K562 (cell line): Measurements from ENCODE around the gene FUT8. TPM values are rescaled to one million over a fixed set of nuclear protein-coding genes. Genes with fewer than 3 reads are reported as not detected.

Experiments used
- ATAC-seq: fragments of 200-7000 bp; cut with Tn5 transposase; 3 replicates; pipeline ENCODE4 v1.9.1; 2020; ENCODE audit warnings: moderate library complexity
- BruUV-seq: library from RNA; stranded (reverse); fragments of 400-500 nt; replicated peaks from 2 replicates; lab custom pipeline; 2021; lab: Mats Ljungman, UMichigan
- CTCF ChIA-PET: fragments of 300-600 bp; formaldehyde crosslinking; extraction: SDS; loops from one replicate; lab custom pipeline; 2021; ENCODE audit warnings: low intra/inter-chr PET ratio; lab: Yijun Ruan, JAX
- POLR2A ChIA-PET: fragments of 300-600, 350-650 bp; sonication (Branson Sonifier 250); formaldehyde crosslinking; extraction: SDS; loops from one replicate; lab custom pipeline; 2021; ENCODE audit warnings: antibody characterized with exemption, inconsistent platforms; lab: Yijun Ruan, JAX
- DNase-seq, 4 experiments: peaks; one replicate each; pipeline versions ENCODE4 v3.0.0 to v3.0.0-alpha.2; 2011 to 2018; ENCODE audit warnings: low spot score in 3 of 4, mixed read lengths in 3 of 4; ENCODE audit errors: extremely low read depth in 1 of 4
- FAIRE-seq: peaks from 2 replicates; lab custom pipeline; 2011; peaks lifted over from hg19 to GRCh38; lab: Jason Lieb, UNC
- H2AFZ ChIP-seq: 2 replicates; pipeline ENCODE4 v1.6.0; 2011; ENCODE audit warnings: low read depth, low read length, control low read depth, inconsistent platforms
- H3K27ac ChIP-seq: fragments of 200-600 bp; 3 replicates; pipeline ENCODE4 v1.8.0; 2011; ENCODE audit warnings: low read depth, mild to moderate bottlenecking, control low read depth, inconsistent platforms, low read length, moderate library complexity, mixed read lengths; ENCODE audit errors: extremely low read depth
- H3K27me3 ChIP-seq, 2 experiments: fragments of 300-600 bp in 1 of 2; 2 replicates in 1 of 2; 3 replicates in 1 of 2; pipeline versions ENCODE4 v1.6.0 to v1.8.0; 2011; ENCODE audit warnings: inconsistent platforms in 2 of 2, low read length in 2 of 2, mild to moderate bottlenecking in 1 of 2, mixed read lengths in 1 of 2, moderate library complexity in 1 of 2; ENCODE audit not compliant: control insufficient read depth in 2 of 2, insufficient read depth in 2 of 2
- H3K36me3 ChIP-seq: fragments of 300-600 bp; 3 replicates; pipeline ENCODE4 v1.8.0; 2011; ENCODE audit warnings: mild to moderate bottlenecking, low read length, inconsistent platforms; ENCODE audit not compliant: control insufficient read depth, insufficient read depth
- H3K4me1 ChIP-seq, 2 experiments: fragments of 200-600 bp in 1 of 2; replicated peaks in 1 of 2; 2 replicates in 1 of 2; 3 replicates in 1 of 2; pipeline versions ENCODE4 v1.5.1 to v1.8.0; 2011; ENCODE audit warnings: inconsistent platforms in 2 of 2, low read length in 2 of 2, mild to moderate bottlenecking in 1 of 2, mixed read lengths in 1 of 2, moderate library complexity in 1 of 2; ENCODE audit not compliant: control insufficient read depth in 2 of 2, insufficient read depth in 2 of 2
- H3K4me2 ChIP-seq: 2 replicates; pipeline ENCODE4 v1.6.1; 2011; ENCODE audit warnings: low read length, control low read depth, inconsistent platforms, mixed read lengths; ENCODE audit not compliant: insufficient read depth
- H3K4me3 ChIP-seq: fragments of 200-600 bp; sonication (generic), shearing (Covaris generic); 2 replicates; pipeline ENCODE4 v1.5.1; 2016; ENCODE audit warnings: control low read depth, inconsistent platforms
- H3K79me2 ChIP-seq: fragments of 200-600 bp; 3 replicates; pipeline ENCODE4 v1.8.0; 2011; ENCODE audit warnings: low read length, inconsistent platforms; ENCODE audit not compliant: control insufficient read depth, insufficient read depth
- H3K9ac ChIP-seq, 2 experiments: 2 replicates each; pipeline versions ENCODE4 v1.6.0 to v1.6.1; 2011; ENCODE audit warnings: low read depth in 2 of 2, low read length in 2 of 2, control low read depth in 1 of 2, inconsistent platforms in 1 of 2, mild to moderate bottlenecking in 1 of 2, mixed read lengths in 1 of 2; ENCODE audit not compliant: insufficient read depth in 1 of 2
- H3K9me1 ChIP-seq: one replicate; pipeline ENCODE4 v1.6.0; 2011; ENCODE audit warnings: inconsistent platforms, mild to moderate bottlenecking, low read length, moderate library complexity; ENCODE audit not compliant: control insufficient read depth, insufficient read depth
- H3K9me3 ChIP-seq: replicated peaks from 2 replicates; pipeline ENCODE4 v1.5.1; 2011; ENCODE audit warnings: low read depth, low read length, inconsistent platforms; ENCODE audit not compliant: control insufficient read depth, insufficient read depth
- H4K20me1 ChIP-seq: replicated peaks from 2 replicates; pipeline ENCODE4 v1.6.1; 2011; ENCODE audit warnings: low read length, inconsistent platforms, mixed read lengths; ENCODE audit not compliant: control insufficient read depth, insufficient read depth
- DIDO1 ChIP-seq: fragments of 450-650 bp; IDR thresholded peaks from 2 replicates; pipeline ENCODE4 v1.6.1; 2016; ENCODE audit warnings: low read depth, missing biosample characterization, missing genetic modification characterization
- EHMT2 ChIP-seq: fragments of 450-650 bp; IDR thresholded peaks from 2 replicates; pipeline ENCODE4 v1.6.1; 2018; ENCODE audit warnings: antibody characterized with exemption
- HDGF ChIP-seq: fragments of 450-650 bp; IDR thresholded peaks from 2 replicates; pipeline ENCODE4 v1.6.1; 2016
- HNRNPL ChIP-seq: fragments of 200-400 bp; formaldehyde crosslinking; IDR thresholded peaks from 2 replicates; pipeline ENCODE4 v1.6.1; 2017; ENCODE audit warnings: low read depth, mild to moderate bottlenecking, low read length
- KLF10 ChIP-seq: fragments of 250-450 bp; sonication (Bioruptor Pico); IDR thresholded peaks from 2 replicates; pipeline ENCODE4 v1.6.1; 2021; ENCODE audit warnings: matching md5 sums
- MTA3 ChIP-seq: fragments of 450-650 bp; formaldehyde crosslinking; IDR thresholded peaks from 2 replicates; pipeline ENCODE4 v1.6.1; 2017; ENCODE audit warnings: mild to moderate bottlenecking, borderline replicate concordance
- NFIC ChIP-seq: fragments of 450-650 bp; IDR thresholded peaks from 2 replicates; pipeline ENCODE4 v1.6.1; 2017; ENCODE audit warnings: mild to moderate bottlenecking, inconsistent platforms
- RAD21 ChIP-seq, 2 experiments: fragments of 250-450 bp in 1 of 2; fragments of 450-650 bp in 1 of 2; sonication (Bioruptor Pico) in 1 of 2; formaldehyde crosslinking in 1 of 2; IDR thresholded peaks in 1 of 2; conservative IDR thresholded peaks in 1 of 2; 2 replicates each; pipeline versions ENCODE4 v1.4.0 to v1.8.0; 2020 to 2022; ENCODE audit warnings: mild to moderate bottlenecking in 2 of 2, moderate library complexity in 1 of 2
- SAP30 ChIP-seq: fragments of 200-600 bp; sonication (generic); IDR thresholded peaks from 2 replicates; pipeline ENCODE4 v1.6.1; 2012; ENCODE audit warnings: borderline replicate concordance, low read depth, mild to moderate bottlenecking, moderate library complexity, low read length, control low read depth, inconsistent platforms; ENCODE audit not compliant: insufficient read depth, poor library complexity, severe bottlenecking
- ZNF431 ChIP-seq: sonication (generic); formaldehyde crosslinking; IDR thresholded peaks from 2 replicates; pipeline ENCODE4 v1.8.0; 2022; ENCODE audit warnings: mild to moderate bottlenecking, missing genetic modification reagents
- ZNF444 ChIP-seq: fragments of 250-450 bp; sonication (Bioruptor Pico); IDR thresholded peaks from 2 replicates; pipeline ENCODE4 v1.4.0; 2020; ENCODE audit warnings: mild to moderate bottlenecking, moderate library complexity
- WGBS: fragments of 100-300 bp; shearing (Covaris generic); methylation state at CpG from one replicate; pipeline ENCODE4 v1.1.6; 2016; ENCODE audit warnings: low coverage, mixed read lengths; ENCODE audit not compliant: insufficient coverage; ENCODE audit errors: missing lambda C conversion rate; 5-methylcytosine and 5-hydroxymethylcytosine counted together
- in situ Hi-C: fragments of 300-500 bp; cut with MboI; formaldehyde crosslinking; loops from 4 replicates; pipeline ENCODE4 v1.15.0; 2018; ENCODE audit warnings: inconsistent platforms, mixed read lengths
- intact Hi-C: fragments of 100-400 bp; cut with micrococcal nuclease; formaldehyde crosslinking; loops from 2 replicates; pipeline ENCODE4 v1.14.2; 2022
- polyA plus RNA-seq, 8 experiments: library from polyadenylated mRNA; depleted of rRNA in 4 of 8; stranded (reverse) in 5 of 8; unstranded in 3 of 8; fragments of >200 nt; fragmentation: Nextera tagmentation in 2 of 8; fragmentation: Illumina TruSeq in 1 of 8; extraction: Ambion mirVana in 2 of 8; extraction: Trizol in 1 of 8; gene quantifications; 2 replicates each; pipeline versions ENCODE4 v1.2.1 to v1.2.3, GENCODE V29; 2011 to 2014; ENCODE audit warnings: inconsistent platforms in 1 of 8, missing spikeins in 1 of 8
- total RNA-seq, 7 experiments: library from RNA; depleted of rRNA in 6 of 7; stranded (reverse); fragments of >200 nt in 6 of 7; fragmentation: Illumina TruSeq in 2 of 7; extraction: Trizol in 2 of 7; gene quantifications; 2 replicates each; pipeline versions ENCODE4 v1.2.1 to v1.2.3, GENCODE V29; 2011 to 2021; ENCODE audit warnings: low replicate concordance in 1 of 7
- TF ChIP-seq, protein P1 (sequence below): sonication (generic); formaldehyde crosslinking; IDR thresholded peaks from 2 replicates; pipeline ENCODE4 v1.8.0; 2022; ENCODE audit warnings: missing genetic modification reagents, mild to moderate bottlenecking, borderline replicate concordance
- TF ChIP-seq, protein P2 (sequence below): fragments of 450-650 bp; IDR thresholded peaks from 2 replicates; pipeline ENCODE4 v1.6.1; 2016; ENCODE audit warnings: antibody characterized with exemption
- TF ChIP-seq, protein P3 (sequence below): sonication (generic); formaldehyde crosslinking; IDR thresholded peaks from 2 replicates; pipeline ENCODE4 v1.9.0; 2022; ENCODE audit warnings: mild to moderate bottlenecking, missing genetic modification reagents
- TF ChIP-seq, protein P4 (sequence below): sonication (generic); formaldehyde crosslinking; IDR thresholded peaks from 2 replicates; pipeline ENCODE4 v1.9.0; 2022; ENCODE audit warnings: mild to moderate bottlenecking, missing genetic modification reagents
- TF ChIP-seq, protein P5 (sequence below): sonication (generic); formaldehyde crosslinking; IDR thresholded peaks from 2 replicates; pipeline ENCODE4 v1.8.0; 2023; ENCODE audit warnings: mild to moderate bottlenecking, missing genetic modification reagents

The FUT8 gene
- total and polyA plus RNA-seq, 9 of the 15 experiments (the other 6 are each of a cell fraction or from before 2014, with no cell fraction given), result 4.1 to 15.2 (median 7.8) TPM

DNA sequence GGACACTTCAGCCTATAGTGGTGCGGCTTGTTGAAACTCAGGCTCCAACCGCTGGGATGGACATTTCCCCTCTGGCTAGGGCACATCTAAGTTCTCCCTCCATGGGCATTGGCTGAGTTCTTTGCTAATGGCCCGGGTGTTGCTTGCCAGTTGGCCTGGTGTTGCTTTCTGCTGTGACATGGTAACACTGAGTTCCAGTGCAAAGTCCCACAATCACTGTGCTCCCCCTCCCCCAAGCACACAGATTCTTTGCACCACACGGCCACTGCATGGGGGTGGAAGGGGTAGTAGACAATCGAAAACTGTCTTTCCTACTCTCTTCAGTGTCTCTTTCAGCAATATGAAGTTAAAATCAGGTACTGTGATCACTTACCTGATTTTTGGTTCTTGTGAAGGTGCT lies 308.2 kb downstream of the FUT8 start (continued):
- TF ChIP-seq, protein P1, sequence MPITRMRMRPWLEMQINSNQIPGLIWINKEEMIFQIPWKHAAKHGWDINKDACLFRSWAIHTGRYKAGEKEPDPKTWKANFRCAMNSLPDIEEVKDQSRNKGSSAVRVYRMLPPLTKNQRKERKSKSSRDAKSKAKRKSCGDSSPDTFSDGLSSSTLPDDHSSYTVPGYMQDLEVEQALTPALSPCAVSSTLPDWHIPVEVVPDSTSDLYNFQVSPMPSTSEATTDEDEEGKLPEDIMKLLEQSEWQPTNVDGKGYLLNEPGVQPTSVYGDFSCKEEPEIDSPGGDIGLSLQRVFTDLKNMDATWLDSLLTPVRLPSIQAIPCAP, result no peak

DNA sequence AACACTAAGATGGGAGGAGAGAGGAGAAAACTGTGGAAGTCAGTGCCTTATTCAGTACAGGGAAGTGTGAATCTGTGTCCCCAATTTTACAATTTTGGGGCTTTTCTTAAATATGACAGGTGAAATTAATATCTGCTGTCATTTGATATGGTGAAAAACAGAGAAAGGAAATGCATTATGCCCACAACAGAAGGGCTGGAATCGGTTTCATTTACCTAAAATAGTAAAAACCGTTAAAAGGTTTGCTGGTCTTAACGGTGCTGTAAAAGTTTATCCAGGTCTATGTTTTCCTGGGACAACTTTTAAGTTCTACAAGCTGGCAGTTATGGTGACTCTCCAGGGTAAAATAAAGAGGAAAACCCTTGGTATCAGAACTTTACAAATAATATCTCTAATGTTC lies 310.8 kb downstream of the FUT8 start:
- Histone ChIP-seq H3K9me1 (no peaks in the 10 kb centered on the region), H3K4me2 (no peak overlapping the region), H3K9ac (no peak overlapping the region), H4K20me1 (no peaks in the 10 kb centered on the region)
- CTCF ChIA-PET, result no interaction called here
- in situ Hi-C loops, result no loop called here
- DNase-seq, result no peak
- TF ChIP-seq EHMT2, result no peak
- TF ChIP-seq, protein P2, sequence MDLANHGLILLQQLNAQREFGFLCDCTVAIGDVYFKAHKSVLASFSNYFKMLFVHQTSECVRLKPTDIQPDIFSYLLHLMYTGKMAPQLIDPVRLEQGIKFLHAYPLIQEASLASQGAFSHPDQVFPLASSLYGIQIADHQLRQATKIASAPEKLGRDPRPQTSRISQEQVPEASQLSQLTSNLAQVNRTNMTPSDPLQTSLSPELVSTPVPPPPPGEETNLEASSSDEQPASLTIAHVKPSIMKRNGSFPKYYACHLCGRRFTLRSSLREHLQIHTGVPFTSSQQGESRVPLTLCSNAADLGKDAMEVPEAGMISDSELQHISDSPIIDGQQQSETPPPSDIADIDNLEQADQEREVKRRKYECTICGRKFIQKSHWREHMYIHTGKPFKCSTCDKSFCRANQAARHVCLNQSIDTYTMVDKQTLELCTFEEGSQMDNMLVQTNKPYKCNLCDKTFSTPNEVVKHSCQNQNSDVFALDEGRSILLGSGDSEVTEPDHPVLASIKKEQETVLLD, result no peak
- TF ChIP-seq NFIC, result no peak
- TF ChIP-seq HDGF, result no peak
- TF ChIP-seq, protein P3, sequence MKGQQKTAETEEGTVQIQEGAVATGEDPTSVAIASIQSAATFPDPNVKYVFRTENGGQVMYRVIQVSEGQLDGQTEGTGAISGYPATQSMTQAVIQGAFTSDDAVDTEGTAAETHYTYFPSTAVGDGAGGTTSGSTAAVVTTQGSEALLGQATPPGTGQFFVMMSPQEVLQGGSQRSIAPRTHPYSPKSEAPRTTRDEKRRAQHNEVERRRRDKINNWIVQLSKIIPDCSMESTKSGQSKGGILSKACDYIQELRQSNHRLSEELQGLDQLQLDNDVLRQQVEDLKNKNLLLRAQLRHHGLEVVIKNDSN (CRISPR knock-in tag), result no peak
- no peak for TF ChIP-seq KLF10 (CRISPR knock-in tag)
- no peak for TF ChIP-seq SAP30
- no peak for TF ChIP-seq ZNF444
- TF ChIP-seq, protein P4, sequence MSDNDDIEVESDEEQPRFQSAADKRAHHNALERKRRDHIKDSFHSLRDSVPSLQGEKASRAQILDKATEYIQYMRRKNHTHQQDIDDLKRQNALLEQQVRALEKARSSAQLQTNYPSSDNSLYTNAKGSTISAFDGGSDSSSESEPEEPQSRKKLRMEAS (CRISPR knock-in tag), result no peak
- TF ChIP-seq, protein P5, sequence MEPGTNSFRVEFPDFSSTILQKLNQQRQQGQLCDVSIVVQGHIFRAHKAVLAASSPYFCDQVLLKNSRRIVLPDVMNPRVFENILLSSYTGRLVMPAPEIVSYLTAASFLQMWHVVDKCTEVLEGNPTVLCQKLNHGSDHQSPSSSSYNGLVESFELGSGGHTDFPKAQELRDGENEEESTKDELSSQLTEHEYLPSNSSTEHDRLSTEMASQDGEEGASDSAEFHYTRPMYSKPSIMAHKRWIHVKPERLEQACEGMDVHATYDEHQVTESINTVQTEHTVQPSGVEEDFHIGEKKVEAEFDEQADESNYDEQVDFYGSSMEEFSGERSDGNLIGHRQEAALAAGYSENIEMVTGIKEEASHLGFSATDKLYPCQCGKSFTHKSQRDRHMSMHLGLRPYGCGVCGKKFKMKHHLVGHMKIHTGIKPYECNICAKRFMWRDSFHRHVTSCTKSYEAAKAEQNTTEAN (CRISPR knock-in tag), result no peak
- no peak for TF ChIP-seq DIDO1 (tag)
- no peak for TF ChIP-seq RAD21 (CRISPR knock-in tag; conservative IDR thresholded peaks at IDR 0.05 in 1 of 2, IDR thresholded peaks at IDR 0.05 in 1 of 2)
- TF ChIP-seq HNRNPL, result no peak
- TF ChIP-seq MTA3, result no peak
- no peak for TF ChIP-seq ZNF431 (CRISPR knock-in tag)
- TF ChIP-seq, all 486 proteins: peak for 0
- no peaks in the 10 kb centered on the region for H3K79me2 ChIP-seq
- H3K9me3 ChIP-seq, result no peaks in the 10 kb centered on the region
- no peaks in the 10 kb centered on the region for H3K27me3 ChIP-seq
- H3K4me1 ChIP-seq, result no peaks in the 10 kb centered on the region
- ATAC-seq, result no peak
- intact Hi-C loops, result no loop called here
- no peak overlapping the region for H3K27ac ChIP-seq
- H3K36me3 ChIP-seq, result no peaks in the 10 kb centered on the region
- no peak for FAIRE-seq
- no peak overlapping the region for H2AFZ ChIP-seq
- WGBS, result 39% methylated on average over 3 of the region's 3 CpGs
- no peak overlapping the region for H3K4me3 ChIP-seq
- POLR2A ChIA-PET, result no interaction called here
- no TSS peak for BruUV-seq
